NCI-H1092 treated with DMSO at 0.1 percent for 48 hours (cell line): ENCODE measurements around the gene UROS.

Experiments used
- DNase-seq: peaks from one replicate; lab custom pipeline; 2025; lab: John Stamatoyannopoulos, UW

Gene UROS

DNA sequence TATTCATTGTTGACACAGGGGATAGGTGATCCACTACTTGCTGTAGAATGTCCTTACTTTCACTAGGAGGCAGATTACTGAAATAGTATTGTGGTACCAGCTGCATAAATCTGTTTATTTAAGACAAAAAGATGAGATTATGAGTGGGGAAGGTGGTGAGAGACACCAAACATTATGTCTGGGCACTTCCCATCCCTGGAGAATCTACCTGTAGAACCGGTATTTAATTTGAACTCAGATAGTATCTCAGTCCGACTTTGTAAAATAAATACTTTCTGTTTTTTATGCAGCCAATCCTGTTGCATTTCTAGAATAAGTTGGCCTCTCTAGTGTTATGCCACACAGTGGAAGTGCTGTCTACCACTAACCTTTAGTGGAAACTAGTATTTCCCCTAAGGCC, 13.7 kb upstream of the UROS start:
- no peak for DNase-seq

DNA sequence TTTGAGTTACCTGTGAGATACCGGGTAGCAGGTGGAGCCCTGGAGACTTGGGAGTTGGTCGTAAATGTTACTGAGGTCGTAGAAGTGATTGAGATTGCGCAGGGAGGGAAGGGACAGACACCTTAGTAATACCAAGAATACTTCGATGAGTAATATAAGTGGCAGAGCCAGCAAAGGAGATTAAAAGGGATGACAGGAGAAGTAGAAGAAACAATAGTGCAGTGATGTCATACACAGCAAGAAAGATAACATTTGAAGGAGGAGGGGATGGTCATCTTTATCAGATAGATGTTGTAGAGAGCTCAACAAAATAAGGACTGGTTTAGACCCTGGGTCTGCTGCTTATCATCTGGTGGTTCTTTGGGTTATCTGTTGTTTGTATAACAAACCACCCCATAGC, 5.3 kb upstream of the UROS start:
- DNase-seq, result no peak

DNA sequence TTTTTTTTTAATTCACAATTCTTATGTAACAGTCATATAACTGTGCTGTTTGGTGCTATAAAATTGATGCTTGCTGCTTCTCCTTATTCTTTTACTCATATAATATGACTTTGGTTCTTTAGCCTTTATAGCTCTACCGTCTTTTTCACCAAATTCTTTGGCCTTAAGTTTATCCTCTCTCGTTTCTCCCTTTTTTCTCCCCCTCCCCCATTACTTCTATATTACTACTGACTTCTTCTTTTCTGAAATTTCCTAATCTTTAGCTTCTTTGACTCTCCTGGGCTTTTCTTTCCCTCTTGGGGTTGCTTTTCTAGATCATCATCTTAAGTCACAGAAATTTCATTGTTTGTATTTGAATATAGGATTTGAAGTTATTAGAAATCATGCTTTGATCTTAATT, 4.1 kb upstream of the UROS start:
- DNase-seq, result no peak

DNA sequence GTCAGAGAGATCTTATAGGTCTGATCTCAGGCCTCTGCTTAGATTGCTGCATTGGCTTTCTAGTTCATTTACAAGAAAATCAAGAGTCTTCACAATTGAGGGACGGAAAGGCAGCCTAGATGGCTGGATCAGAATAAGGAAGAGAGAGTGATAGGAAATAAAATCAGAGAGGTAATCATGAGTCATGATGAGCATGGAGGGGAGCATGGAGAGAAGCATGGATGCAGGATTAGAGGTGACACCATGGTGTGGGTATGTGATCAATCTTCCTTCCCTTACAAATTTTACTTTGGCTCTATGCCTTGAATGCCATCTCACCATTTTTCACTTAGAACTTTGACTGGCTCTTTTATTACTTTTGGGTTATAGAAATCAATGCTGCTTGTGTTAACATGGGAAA, 1.7 kb upstream of the UROS start:
- DNase-seq, result no peak

DNA sequence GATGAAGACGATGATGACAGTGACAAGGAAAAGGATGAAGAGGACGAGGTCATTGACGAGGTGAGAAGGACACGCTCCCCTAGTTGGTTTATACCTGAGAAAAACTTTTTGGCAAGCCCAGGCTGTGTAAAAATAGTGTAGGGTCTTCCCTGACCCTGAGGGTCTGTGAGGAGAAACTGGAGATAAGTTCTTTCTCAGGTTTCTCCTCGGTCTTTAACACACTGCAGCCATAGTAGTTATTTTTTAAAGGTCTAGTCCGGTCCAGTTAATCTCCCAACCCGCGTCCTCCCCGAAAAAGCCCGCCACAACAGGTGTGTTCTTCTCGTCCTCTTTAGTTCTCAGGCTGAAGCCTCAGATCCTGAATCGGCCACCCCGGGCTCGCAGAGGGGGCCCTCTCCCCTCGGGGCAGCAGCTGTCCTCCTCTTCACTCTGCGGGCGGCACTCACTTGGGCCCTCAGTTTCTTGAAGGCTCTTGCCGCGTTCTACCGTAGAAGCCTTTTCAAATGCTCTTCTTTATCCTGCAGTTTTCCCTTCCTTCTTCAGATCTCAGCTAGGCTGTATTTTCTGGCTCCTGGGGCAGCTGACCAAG, 699 bp upstream of the UROS start:
- DNase-seq, result no peak

DNA sequence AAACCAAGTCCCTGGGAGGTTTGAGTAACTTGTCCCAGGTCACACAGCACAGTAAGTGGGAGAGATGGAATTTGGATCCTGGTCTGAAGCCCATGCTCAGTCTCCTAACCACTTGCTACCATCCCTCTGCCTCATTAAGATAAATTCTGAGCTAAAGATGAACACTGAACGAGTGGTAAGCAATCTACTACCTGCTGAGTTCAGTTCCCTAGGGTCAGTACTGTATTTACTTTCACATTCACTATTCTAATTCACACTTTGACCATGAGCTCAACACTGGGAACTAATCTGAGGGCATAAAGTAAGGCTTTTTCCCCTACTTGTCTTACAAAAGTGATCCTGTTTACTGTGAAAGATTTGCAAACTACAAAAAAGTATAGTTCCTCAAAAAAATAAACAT, 2.4 kb downstream of the UROS start:
- no peak for DNase-seq

DNA sequence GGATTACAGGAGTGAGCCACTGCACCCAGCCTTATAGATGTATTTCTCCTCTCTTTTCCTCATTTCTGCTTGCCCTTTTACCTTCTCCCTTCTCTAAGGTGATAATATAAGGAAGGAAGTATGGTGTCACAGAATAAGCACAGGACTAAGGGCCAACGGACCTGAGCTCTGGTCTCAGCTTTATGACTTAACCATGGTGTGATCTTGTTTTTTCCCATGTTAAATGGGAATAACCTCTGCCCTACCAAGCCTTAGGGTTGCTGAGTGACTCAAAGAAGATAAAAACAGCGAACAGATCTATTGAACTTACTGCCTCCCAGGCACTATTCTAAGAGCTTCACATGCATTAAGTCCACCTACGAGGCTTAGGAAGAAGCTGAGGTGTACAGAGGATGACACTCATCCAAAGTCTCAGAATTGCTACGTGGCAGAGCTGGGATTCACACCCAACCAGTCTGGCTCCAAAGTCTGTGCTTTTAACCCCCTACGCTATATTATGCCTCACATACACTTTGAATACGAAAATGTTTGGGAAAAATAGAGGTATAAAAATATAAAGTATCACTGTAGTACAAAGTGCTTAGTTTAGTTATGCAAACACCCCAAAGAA, 5.6 kb downstream of the UROS start:
- DNase-seq, result no peak

DNA sequence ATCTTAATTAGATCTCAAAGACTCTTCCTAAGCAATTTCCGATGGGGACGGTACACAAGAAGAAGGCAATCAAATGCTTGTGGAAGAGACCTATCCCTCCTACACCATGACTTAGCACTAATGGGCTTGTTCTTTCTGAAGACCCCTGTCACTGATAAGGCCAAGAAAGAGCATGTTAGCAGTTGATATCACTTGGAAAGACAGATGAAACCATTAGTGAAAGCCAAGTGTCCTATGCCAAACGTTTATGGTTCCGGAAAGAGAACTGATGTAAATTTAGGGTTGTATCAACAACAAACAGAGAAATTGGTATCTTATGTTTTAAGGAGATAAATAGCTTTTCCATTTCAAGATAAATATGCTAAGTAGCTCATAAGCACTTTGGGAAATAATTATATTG, 6.5 kb downstream of the UROS start:
- DNase-seq, result no peak

DNA sequence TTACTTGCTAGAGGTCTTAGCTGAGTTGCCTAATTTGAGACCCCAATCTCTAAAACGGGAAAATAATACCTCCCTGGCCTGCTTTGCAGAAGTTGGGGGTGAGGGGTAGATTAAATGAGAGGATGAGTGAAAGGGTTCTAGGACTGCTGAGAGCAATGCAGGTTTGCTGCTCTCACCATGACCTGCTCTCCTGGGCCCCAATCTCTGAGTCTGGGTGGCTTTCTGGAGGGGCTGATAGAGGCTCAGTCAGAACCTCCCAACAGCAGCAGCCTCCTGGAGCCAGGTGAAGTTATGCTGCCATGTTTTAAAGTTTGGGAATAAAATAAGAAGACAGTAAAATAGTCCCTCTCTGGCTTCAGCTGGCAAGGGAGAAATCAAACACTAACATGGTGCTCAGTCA, 7.3 kb downstream of the UROS start:
- DNase-seq, result no peak

DNA sequence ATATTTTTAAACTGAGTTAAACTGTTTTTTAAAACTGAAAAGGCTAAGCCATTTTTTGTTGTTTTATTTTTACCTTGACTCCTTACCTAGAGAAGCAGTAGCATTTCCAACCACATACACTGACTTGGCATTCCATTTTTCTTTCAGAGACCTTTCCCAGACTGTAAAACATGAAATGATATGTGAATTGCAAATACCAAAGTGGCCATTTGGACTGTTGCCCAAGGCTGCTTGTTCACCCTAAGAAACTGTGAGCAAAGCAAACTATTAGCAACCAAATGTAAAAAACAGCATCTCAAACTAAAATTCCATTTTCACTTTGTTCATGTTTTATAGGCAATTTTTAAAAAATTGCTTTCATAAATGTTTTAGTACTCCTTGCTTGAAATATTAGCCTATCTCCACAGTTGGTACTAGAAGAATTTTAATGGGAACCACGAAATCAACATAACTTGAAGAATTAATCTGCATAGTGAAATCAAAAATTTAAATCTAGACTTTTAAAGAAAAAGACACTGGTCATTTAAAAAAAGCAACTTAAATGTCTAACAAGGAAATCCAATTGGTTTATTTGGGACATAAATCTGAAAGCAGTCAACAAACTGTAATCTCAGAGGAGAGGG, 10.8 kb downstream of the UROS start:
- DNase-seq, result no peak

DNA sequence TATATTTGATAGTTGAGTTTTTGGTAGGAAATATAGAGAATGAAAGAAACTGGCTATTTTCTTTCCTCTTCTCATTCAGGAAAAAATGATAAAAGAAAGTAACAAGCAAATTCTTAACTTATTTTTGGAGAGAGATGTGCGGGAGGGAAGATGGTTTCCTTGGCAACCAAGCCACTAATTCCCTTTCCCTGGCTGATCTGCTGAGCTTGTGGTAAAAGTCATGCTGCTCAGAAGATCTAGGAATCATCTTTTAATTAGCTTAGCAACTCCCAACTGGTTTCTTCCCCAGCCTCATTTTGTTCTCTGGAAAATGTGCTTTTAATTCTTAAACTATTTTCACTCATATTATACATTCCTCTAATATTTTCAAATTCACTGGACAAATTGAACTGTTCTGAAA, 11.8 kb downstream of the UROS start:
- DNase-seq, result no peak

DNA sequence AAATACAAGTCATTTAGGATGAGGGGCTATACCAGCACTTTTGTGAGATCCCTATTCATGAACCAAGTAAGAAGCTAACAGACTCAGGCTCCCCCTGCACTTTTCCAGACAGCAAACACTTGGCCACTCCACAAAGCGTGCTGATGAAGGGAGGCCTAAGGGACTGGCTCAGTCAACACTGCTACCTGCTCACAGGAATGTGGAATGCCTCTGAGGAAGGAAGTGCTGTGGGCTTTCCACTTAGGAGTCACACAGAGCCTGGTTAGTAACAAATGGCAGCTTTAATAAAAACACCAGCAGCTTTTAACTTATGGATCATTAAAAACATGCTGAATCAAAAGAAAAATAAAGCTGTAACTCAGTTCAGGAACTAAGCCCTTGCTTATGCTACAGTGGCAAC, 15.0 kb downstream of the UROS start:
- DNase-seq, result no peak

DNA sequence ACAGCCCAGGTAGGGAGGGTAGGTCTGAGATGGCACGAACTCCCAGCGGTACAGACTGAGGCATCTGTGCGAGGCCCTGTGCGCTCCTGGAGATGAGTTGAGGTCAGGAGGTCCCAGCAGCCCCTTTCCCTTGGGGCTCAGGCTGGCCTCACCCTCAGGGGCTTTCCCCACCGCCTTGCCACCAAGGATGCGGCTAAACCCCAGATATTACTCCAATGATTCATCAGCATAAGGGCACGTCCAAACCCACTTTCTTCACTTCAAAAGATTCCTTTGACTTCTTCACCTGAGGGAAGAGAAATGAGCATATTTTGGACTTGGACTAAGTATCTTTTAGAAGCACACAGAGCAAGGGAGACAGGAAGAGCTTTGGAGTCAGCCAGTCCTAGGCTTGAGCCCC, 20.3 kb downstream of the UROS start:
- no peak for DNase-seq

DNA sequence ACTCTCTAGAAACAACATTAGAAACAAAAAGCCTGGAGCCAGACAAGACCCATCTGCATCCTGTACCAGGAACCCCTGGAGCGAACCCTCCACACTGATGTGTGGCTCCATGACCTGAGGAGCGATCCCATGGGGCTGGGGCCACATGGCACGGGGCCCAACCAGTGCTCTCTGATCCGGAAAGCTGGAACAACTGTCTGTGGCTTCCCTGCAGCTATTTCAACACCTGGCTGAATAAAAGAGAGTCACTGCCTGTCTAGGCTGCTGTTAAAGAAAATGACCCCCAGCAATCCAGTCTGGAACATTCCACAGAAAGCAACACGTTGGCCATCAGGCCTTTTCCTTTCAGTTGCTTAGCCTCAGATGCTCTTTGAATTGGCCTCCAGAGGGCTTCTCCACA, 20.9 kb downstream of the UROS start:
- DNase-seq, result no peak

DNA sequence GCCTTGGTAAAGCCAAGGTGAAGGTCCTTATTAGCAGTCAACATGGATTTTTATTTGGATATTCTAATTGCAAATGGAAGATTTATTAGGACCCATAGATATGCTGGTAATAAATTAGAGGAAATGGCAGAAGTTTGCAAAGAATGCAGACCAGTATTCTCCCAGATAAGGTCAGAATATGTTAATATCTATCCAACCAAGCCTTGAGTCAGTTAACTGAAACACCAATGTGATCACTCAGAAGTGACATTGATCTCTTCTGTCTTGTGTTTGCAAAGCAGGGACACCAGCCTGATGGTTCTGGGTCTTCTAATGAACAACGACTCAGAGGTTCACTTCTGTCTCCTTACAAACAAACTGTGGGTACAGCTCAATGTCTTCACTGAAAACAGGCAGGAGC, 21.5 kb downstream of the UROS start:
- no peak for DNase-seq

DNA sequence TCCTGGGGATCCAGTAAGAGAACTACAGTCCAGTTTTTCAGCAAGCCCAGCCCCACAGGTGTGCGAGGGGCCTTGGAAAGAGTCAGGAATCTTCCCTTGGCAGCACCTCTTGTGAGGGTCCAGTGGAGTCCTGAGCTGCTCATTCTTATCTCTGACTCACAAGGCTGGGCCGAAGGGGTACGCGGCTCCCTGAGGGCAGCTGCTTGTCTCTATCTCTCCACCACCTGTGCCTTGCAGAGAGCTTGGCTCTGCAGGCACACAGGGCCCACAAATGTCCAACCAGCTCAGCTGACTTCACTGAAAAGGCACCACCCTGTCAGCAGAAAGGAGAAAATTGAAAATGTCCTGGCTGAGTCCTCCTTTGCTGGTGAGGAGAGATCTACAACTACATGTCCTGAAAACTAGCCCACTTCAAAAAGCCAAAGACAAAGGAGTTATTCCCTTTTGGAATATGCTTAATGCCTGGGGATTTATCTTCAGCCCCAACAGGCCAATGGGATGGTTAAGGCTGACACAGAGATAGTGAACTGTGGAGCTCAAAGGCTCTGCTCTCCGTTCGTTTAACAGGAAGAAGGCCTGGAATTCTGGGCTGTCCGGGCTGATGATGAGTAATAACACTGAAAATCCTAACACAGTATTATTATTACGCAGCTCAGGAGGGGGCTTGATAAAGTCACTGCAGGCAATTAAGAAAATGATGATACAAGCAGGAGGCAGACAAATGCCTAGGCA, 23.4 kb downstream of the UROS start:
- no peak for DNase-seq

DNA sequence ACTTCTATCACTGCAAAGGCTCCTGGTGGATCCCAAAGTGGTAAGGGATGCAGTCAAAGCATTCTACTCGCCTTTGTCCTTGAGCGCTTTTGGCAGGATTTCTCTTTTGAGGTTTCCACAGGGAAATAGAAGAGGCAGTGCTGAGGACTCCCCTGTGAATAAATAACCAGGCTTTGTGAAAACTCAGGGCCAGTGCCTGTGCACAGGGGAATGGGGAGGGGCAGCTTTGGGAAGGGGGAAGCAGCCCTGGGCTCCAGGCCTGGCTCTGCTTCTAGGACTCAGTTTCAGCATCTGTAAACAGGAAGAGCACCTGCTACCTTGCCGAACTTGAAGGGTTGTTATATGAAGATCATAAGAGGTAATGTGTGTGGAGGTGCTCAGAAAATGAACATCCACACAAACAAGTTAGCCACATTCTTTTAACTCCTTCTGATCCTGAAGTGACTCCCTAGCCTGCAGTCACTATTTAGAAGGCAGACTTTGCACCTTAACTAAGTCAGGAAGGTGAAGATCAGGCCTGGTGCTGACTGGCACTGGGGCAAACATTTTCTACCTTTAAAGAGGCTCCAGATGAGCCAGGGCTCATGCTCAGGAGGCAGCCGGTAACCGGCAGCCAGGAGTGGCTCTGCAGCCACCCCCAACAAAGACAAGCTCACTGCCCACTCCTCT, 24.9 kb downstream of the UROS start:
- DNase-seq, result no peak

DNA sequence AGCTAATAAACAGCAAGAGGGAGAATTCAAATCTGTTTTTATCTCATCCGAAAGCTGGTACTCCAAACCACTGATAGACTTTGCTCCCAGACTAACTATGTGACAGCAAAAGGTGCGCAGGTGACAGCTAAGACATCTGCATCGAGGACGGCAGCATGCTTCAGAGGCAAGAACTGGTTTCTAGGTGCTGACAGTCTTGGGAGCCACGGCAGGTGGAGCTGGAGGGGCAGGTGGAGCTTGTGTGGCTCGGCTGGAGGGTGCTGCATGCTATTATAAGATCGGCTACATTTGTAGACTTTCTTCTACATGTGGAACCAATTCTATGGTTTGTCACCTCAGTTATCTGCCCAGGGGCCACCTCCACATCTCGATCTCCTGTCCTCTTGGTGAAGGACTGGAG, 25.6 kb downstream of the UROS start:
- DNase-seq, result no peak

DNA sequence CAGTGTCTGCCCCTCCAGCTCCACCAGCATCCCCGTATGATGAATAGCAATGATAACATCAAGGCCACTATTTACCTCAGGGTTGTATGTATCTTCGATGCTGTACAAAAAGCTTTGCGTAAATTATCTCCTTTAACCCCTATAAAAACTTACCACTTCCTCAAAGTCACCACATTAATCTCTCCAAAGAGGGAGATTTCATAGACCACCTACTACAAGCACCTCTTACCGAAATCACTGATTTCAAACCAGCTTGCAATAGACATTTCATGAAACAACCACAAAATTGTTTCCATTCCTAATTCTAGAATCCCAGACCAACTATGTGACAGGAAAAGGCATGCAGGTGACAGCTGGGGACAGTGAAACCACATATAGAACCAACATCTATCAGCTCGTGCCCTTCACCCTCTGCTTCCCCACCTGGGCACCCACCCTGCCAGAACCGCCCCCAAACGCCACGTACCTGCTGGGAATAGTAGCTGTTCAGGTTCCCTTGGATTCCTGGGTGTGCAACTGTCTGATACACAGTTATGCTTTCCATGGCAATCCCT, 27.3 kb downstream of the UROS start:
- no peak for DNase-seq

DNA sequence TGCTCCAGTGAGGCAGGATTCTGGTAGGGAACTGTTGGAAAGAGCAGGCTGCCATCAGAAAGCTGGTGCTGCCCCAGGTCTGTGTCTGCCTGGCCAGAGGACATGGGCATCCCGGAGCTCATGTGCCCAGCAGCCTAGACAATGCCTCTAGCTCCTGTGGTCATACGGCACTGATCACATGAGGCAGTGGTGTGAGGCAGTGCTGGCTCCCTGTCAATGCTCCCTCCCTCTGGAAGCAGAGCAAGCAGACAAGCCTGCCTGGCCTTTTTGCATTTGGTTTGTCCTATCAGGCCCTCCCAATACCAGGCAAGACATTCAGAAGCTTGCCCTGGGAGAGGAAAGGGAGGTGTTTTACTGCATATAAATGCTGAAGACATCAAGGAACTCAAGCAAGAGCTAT, 27.9 kb downstream of the UROS start:
- DNase-seq, result no peak

DNA sequence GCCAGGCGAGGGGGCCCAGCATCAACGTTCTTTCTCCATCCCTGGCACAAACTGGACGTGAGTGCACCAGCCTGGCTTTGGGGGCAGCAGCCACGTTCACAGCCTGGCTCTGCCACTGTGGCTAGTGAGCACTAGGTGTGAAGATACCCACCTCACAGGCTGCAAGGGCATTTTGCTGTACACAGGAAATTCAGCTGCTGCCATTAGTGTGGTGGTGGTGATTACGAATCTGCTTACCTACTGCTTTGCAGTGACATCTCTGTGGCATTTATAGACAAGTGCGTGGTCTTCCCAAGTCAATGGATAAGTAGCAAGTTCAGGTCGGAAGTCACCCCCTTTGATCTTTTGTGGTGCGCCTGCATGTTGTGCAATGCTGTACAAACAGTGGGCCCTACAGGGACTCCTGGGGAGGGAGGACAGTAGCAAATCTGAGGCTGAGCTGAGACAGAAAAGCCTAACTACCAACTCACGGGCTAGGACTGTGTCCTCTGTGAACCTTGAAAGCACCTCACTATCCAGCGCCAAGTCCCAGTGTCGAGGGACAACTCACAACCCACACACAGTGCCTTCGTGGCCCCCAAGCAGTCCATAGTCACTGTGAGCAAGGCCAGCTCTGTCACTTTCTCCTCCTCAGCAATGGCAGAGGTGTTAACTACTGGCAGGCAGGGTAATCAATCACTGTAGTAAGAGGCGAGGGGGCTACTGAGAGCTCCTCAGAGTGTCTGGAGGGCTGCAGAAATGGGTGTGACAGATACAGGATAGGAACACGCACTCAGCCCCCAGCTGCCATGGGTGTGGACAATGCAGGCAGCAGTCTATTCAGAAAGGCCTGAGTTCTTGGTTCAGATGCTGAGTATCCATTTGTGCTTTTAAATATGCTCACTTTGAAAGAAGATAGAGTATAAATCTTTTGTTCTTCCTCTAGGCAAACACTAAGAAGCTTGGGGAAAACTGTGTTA, 30.4 kb downstream of the UROS start:
- no peak for DNase-seq
